Measurements from ENCODE around the gene TMEM259. TPM values are rescaled to one million over a fixed set of nuclear protein-coding genes. Genes with fewer than 3 reads are reported as not detected.

TMEM259 gene
- total and polyA plus RNA-seq, 3 donors from 2014 or later, result 164 to 405 (median 339) TPM

- H3K4me3 ChIP-seq, result no peak overlapping the region
- DNase-seq, result peak; percentile 61
- no peaks in the 10 kb centered on the region for H3K9me3 ChIP-seq
- peaks cover 4% of the 10 kb centered on the region for H3K4me1 ChIP-seq
- no peaks in the 10 kb centered on the region for H3K36me3 ChIP-seq (ENCODE audit: low read depth, missing control alignments)
- TF ChIP-seq CTCF (IDR thresholded peaks at IDR 0.05) (peak; percentile 60 to 83 (median 68)), POLR2A (IDR thresholded peaks at IDR 0.05) (no peak)
- H3K27ac ChIP-seq, result no peak overlapping the region
- WGBS, 2 donors, result 7 to 9% methylated on average over 25 to 60 of the region's 60 CpGs
- intact Hi-C loops (cut with DNase I; ENCODE audit: low total_unique reads), result no loop called here
- H3K27me3 ChIP-seq, result no peaks in the 10 kb centered on the region
Observed at GRCh38 chr19:1064661-1065605, 44.0 kb upstream of the TMEM259 start.

GRCh38 chr19:1063909-1064660, 43.2 kb upstream of the TMEM259 start:
- H3K4me1 ChIP-seq, result peaks cover 4% of the 10 kb centered on the region
- 37 to 73% methylated on average over 28 to 37 of the region's 37 CpGs for WGBS, 2 donors
- no peak for DNase-seq
- no peaks in the 10 kb centered on the region for H3K36me3 ChIP-seq (ENCODE audit: low read depth, missing control alignments)
- no peaks in the 10 kb centered on the region for H3K9me3 ChIP-seq
- intact Hi-C loops (cut with DNase I; ENCODE audit: low total_unique reads), result no loop called here
- H3K27ac ChIP-seq, result no peak overlapping the region
- no peaks in the 10 kb centered on the region for H3K27me3 ChIP-seq
- no peak overlapping the region for H3K4me3 ChIP-seq
- TF ChIP-seq POLR2A (IDR thresholded peaks at IDR 0.05) (no peak), CTCF (IDR thresholded peaks at IDR 0.05) (no peak)

- Histone ChIP-seq H3K4me1 (peaks cover 4% of the 10 kb centered on the region), H3K36me3 (ENCODE audit: low read depth, missing control alignments) (no peaks in the 10 kb centered on the region), H3K9me3 (no peaks in the 10 kb centered on the region), H3K27ac (no peak overlapping the region), H3K27me3 (no peaks in the 10 kb centered on the region), H3K4me3 (no peak overlapping the region)
- TF ChIP-seq CTCF (IDR thresholded peaks at IDR 0.05) (no peak), POLR2A (IDR thresholded peaks at IDR 0.05) (no peak)
- WGBS, 2 donors, result 57 to 69% methylated on average over 19 to 34 of the region's 37 CpGs
- intact Hi-C loops (cut with DNase I; ENCODE audit: low total_unique reads), result no loop called here
- DNase-seq, result peak; percentile 72
Observed at GRCh38 chr19:1063030-1063908, 42.3 kb upstream of the TMEM259 start.

- intact Hi-C loops (cut with DNase I; ENCODE audit: low total_unique reads), result no loop called here
- no peaks in the 10 kb centered on the region for H3K36me3 ChIP-seq (ENCODE audit: low read depth, missing control alignments)
- no peaks in the 10 kb centered on the region for H3K9me3 ChIP-seq
- no peak for DNase-seq
- WGBS, 2 donors, result 44 to 75% methylated on average over 17 of the region's 17 CpGs
- H3K4me1 ChIP-seq, result peaks cover 4% of the 10 kb centered on the region
- no peak overlapping the region for H3K4me3 ChIP-seq
- H3K27ac ChIP-seq, result no peak overlapping the region
- H3K27me3 ChIP-seq, result no peaks in the 10 kb centered on the region
- TF ChIP-seq CTCF (IDR thresholded peaks at IDR 0.05) (no peak), POLR2A (IDR thresholded peaks at IDR 0.05) (no peak)
Observed at GRCh38 chr19:1062387-1063029, 41.6 kb upstream of the TMEM259 start.
